Renal pelvis (tissue), 4 donors: Measurements from ENCODE around the gene GBP2. TPM values are rescaled to one million over a fixed set of nuclear protein-coding genes. Genes with fewer than 3 reads are reported as not detected.
A peak's percentile ranks its signal among the peaks of the same experiment; 100 is the strongest.
"Not testable (repeated sequence)": the region's sequence is repeated elsewhere in the genome, so short reads cannot be mapped to it uniquely, and the experiment has no call there.

Experiments
- DNase-seq: peaks from one replicate; pipeline ENCODE4 v3.0.0-alpha.2; 2013
- polyA plus RNA-seq, 3 donors: library from polyadenylated mRNA; unstranded; fragments of 120-200 nt; gene quantifications; one replicate each; pipeline ENCODE4 v1.2.1, GENCODE V29; 2013; ENCODE audit not compliant: insufficient read length in 3 of 3

Gene GBP2
- polyA plus RNA-seq, 3 donors: 2.4 to 3.0 (median 2.8) TPM

GRCh38 chr1:89128003-89128458 is 2.1 kb upstream of the GBP2 start:
- DNase-seq: not testable (repeated sequence)

DNA sequence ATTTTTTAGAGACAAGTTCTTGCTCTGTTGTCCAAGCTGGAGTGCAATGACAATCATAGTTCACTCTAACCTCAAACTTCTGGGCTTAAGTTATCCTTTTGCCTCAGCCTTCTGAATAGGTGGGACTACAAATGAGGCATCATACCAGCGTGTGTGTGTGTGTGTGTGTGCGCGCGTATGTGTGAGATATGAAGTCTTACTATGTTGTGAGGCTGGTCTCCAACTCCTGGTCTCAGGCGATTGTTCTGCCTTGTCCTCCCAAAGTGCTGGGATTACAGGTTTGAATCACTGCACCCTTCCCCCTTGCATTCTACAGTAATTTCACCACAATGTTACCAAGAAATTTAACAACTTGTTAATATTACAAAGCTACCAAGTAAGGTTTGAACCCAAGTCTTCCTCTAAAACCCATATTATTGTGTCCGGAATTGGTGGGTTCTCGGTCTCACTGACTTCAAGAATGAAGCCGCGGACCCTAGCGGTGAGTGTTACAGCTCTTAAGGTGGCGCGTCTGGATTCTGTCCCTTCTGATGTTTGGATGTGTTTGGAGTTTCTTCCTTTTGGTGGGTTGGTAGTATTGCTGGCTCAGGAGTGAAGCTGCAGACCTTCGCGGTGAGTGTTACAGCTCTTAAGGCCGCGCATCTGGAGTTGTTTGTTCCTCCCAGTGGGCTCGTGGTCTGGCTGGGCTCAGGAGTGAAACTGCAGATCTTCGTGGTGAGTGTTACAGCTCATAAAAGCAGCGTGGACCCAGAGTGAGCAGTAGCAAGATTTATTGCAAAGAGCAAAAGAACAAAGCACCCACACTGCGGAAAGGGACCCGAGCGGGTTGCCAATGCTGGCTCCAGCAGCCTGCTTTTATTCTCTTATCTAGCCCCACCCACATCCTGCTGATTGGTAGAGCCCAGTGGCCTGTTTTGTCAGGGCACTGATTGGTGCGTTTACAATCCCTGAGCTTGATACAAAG is 970 bp upstream of the GBP2 start:
- not testable (repeated sequence) for DNase-seq

GRCh38 chr1:89125240-89125912 is 538 bp downstream of the GBP2 start:
- no peak for DNase-seq

DNA sequence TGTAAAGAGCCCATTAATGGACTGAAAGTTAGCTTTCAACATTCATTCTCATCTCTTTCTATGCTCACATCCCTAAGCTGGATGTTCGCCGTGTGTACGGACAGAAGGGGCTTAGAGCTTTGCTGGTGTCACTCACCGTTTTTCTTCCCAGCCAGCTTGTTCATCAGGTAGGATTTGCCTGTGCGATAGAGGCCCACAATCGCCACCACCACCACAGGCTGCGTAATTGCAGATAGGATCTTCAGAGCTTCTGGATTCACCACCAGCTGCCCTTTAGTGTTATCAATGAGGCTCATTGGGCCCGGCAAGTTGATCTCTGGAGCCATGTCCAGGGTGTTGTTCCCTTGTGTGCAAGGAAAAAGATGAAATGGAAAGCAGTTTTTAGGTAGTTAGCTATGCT is 4.3 kb downstream of the GBP2 start:
- DNase-seq: no peak

DNA sequence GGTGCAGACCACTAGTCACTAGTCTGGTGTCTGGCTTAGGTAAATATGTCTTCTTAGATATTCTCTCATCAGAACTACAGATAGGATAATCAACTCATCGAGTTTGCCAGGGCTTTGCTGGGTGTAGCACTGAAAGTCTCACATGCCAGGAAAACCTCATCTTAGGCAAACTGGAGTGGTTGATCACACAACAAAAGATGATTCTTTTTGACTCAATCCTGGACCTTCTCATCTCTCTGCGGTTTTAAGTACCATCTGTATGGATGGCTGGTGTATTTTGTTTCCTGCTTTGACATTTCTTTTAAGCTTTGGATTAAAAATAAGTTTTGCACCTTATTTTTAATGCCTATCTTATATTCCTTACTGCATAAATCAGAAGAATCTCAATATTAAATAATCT is 11.3 kb downstream of the GBP2 start:
- DNase-seq: no peak

GRCh38 chr1:89112871-89113613 is 12.9 kb downstream of the GBP2 start:
- no peak for DNase-seq

DNA sequence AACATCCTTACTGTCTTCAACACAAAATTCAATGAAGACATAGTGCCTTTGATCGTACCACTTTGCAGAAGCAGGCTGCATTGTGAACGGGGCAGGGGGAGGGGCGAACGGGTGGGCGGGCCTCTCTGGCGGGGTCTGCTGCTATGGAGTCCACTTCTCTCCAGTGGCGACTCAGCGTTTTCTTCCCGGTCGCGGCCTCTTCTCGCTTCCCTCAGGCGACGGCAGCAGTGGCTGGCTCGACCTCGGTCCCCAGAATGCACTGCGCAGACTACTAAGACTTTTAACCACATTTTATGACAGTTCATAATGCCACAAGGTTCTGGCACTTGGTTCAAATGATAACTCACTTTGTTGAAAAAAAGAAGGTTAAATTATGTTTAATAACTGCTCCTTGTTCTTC is 21.2 kb downstream of the GBP2 start:
- DNase-seq: no peak

- DNase-seq: no peak
Measured at GRCh38 chr1:89104147-89104546, 21.8 kb downstream of the GBP2 start.

GRCh38 chr1:89102021-89102420 is 23.9 kb downstream of the GBP2 start:
- no peak for DNase-seq

DNA sequence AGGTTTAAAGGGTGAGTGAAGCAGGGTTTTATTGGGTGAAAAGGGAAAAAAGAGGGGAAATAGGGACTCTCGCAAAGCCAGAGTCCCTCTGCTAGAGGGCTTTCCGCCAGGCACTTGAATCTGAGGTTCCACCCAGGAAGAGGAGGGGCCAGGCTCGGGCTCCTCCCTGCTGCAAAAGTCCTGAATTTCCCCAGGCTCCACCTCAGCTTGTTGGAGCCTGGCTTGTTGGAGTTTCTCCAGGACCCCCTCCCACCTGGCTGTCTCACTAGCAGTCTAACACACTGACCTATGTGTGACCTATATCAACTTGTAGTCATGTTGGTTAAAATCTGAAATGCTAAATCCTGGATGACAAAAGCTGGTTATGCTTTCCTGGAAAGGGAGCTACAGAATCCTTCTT is 25.5 kb downstream of the GBP2 start:
- no peak for DNase-seq

DNA sequence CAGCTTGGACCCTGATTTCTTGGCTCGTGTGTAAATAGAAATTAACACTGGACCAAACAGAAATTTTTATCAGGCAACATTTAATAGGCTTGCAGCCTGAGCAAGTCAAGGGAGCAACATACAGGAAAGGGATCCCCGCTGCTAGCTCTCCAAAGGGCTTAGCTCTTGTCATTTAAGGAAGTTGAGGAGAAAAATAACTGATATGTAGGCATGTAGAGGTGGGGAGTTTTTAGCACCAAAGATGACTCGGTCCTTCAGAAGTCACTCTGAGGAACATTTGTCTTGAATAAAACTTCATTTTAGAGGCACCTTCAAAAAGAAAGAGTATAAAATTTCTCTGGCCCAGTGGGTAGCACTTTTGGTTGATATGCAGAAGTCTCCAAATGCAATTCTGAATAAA is 27.1 kb downstream of the GBP2 start:
- no peak for DNase-seq

DNA sequence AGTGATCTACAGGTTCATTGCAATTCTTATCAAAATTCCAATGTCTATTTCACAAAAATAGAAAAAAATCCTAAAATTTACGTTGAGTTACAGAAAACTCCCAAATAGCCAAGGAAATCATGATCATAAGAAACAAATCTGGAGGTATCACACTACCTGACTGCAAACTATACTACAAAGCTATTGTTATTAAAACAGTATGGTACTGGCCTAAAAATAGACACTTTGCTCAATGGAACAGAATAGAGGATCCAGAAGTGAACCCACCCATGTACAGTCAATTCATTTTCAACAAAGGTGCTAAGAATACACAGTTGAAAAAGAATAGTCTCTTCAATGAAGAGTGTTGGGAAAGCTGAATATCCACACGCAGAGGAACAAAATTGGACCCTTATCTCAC is 30.2 kb downstream of the GBP2 start:
- DNase-seq: no peak

DNA sequence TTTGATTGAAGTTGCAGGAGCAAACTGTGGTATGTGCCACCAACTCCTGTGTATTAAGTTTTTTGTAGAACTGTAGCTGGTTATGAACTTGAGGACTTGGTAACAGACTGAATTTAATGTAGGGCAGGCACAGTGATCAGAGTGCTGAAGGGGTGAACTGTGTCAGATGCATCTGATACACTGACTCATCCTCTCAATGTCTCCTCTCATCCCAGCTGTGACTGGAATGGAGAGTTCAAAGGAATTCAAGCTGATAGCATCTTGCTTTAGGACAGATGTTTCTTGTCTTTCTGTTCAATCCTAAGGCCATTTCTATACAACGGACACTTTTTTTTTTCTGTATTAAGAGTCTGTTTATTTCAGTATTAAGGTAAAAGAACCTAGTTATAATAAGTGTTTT is 36.0 kb downstream of the GBP2 start:
- DNase-seq: no peak

DNA sequence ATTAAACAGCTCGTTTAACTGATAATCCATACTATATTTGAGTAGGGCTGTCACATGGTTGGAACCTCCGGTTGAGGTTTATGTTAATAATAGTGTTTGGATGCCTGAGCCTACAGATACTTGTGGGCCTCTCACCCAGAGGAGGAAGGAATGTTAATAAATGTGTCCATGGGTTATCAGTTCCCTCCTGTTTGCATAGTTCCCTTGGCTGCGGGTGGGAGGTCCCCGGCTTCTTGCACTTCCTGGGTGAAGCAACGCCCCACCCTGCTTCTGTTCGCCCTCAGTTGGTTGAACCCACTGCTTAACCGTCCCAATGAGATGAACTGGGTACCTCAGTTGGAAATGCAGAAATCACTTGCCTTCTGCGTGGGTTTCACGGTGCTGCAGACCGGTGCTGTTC is 37.3 kb downstream of the GBP2 start:
- no peak for DNase-seq

DNA sequence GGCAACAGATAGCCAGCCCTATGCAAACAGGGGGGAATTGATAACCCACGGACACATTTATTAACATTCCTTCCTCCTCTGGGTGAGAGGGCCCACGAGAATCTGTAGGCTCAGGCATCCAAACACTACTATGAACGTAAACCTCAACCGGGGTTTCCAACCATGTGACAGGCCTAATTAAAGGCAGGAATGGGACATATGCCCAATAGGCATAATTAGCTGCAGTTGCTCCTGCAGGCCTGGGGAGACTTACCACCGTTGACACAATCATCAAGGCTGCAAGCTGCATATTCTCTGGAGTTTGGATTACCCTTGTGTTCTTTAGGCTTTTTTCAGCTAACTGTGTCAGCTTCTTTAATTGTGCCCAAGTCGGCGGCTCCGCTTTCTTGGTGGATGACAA is 38.7 kb downstream of the GBP2 start:
- no peak for DNase-seq

GRCh38 chr1:89085781-89086180 is 40.1 kb downstream of the GBP2 start:
- peak; percentile 48 for DNase-seq

DNA sequence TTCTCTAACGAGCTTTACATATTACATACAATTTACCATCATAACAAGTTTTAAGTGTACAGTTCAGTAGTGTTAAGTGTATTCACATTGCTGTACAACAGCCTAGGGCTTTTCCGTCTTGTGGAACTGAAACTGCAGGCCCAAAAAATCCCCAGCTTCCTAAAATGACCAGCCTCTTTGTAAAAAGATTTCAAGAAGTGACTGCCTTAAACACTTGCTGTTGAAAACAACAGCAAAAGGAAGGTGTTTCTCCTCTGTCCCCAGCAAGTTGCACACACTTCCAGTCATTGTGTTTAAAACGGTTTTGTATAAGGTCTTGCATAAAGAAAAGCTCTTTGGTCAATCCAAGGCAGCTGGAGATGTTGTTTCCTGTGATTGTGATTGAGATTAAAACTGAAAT is 44.9 kb downstream of the GBP2 start:
- no peak for DNase-seq

GRCh38 chr1:89080068-89080467 is 45.8 kb downstream of the GBP2 start:
- DNase-seq: not testable (repeated sequence)

DNA sequence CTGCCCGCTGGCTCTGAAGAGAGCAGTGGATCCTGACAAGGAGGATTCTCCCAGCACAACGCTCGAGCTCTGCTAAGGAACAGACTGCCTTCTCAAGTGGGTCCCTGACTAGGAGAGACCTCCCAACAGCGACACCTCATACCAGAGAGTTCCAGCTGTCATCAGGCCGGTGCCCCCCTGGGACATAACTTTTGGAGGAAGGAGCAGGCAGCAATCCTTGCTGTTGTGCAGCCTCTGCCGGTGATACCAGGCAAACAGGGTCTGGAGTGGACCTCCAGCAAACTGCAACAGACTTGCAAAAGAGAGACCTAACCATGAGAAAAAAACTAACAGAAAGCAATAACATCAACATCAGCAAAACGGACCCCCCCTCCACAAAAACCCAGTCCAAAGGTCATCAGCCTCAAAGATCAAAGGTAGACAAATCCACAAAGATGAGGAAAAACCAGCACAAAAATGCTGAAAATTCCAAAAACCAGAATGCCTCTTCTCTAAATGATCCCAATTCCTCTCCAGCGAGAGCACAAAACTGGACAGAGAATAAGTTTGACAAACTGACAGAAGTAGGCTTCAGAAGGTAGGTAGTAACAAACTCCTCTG is 53.3 kb downstream of the GBP2 start:
- DNase-seq: not testable (repeated sequence)

- DNase-seq: no peak
Measured at GRCh38 chr1:89070509-89070908, 55.4 kb downstream of the GBP2 start.

DNA sequence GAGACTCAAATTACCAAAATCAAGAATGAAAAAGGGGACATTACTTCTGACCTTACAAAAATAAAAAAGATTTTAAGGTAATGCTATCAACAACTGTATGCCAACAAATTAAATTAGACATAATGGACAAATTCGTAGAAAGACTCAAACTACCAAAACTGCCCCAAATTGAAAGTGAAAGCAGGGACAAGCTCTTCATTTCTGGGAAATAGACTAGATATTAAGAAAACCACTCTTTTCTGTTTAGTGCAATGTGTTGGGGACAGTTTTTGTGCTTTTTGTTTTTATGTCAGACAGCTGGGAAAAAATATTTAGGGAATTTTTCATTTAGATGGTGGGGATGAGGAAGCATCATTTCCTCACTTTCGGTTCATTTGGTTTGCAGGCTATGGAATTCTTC is 56.0 kb downstream of the GBP2 start:
- DNase-seq: no peak

- no peak for DNase-seq
Measured at GRCh38 chr1:89068291-89068690, 57.6 kb downstream of the GBP2 start.
